HTR-8/SVneo (cell line): ENCODE measurements around the gene PGGHG.
"Not testable (repeated sequence)": the region's sequence is repeated elsewhere in the genome, so short reads cannot be mapped to it uniquely, and the experiment has no call there.

ENCODE experiments used
- DNase-seq: peaks from one replicate; pipeline ENCODE4 v3.0.0; 2011; ENCODE audit warnings: low spot score, mixed read lengths; ENCODE audit not compliant: insufficient read length
- FAIRE-seq: peaks from 2 replicates; lab custom pipeline; 2011; peaks lifted over from hg19 to GRCh38; lab: Jason Lieb, UNC

Gene PGGHG

DNA sequence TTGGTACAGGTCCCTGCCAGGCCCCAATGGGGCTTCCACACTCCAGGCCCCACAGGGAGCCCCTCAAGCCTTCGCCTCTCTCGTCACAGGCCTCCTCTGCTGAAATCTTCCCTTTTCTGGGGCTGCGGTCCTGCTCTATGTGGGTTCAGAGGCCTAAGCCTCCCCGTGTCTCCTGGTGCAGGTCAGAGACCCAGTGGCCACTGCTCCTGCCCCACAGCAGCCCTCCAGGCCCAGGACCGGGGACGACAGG, 37.6 kb downstream of the PGGHG start:
- DNase-seq (no peak), FAIRE-seq (no peak)

- DNase-seq, result no peak
- FAIRE-seq, result no peak
Observed at GRCh38 chr11:326842-327580, 38.1 kb downstream of the PGGHG start.

- DNase-seq (no peak), FAIRE-seq (no peak)
Observed at GRCh38 chr11:327581-327923, 38.6 kb downstream of the PGGHG start.

GRCh38 chr11:328012-328411, 39.1 kb downstream of the PGGHG start:
- FAIRE-seq, result no peak

DNA sequence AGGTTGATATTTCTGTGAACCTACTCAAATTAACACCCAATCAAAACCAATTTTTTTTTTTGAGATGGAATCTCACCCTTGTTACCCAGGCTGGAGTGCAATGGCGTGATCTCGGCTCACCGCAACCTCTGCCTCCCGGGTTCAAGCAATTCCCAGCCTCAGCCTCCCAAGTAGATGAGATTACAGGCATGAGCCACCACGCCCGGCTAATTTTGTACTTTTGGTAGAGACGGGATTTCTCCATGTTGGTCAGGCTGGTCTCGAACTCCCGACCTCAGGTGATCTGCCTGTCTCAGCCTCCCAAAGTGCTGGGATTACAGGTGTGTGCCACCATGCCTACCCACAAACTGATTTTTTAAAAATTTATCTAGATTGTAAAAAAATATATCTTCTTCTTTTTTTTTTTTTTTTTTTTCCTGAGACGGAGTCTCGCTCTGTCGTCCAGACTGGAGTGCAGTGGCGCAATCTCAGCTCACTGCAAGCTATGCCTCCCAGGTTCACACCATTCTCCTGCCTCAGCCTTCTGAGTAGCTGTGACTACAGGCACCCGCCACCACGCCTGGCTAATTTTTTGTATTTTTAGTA, 39.7 kb downstream of the PGGHG start:
- not testable (repeated sequence) for FAIRE-seq

More at GRCh38 chr11:328012-328411, 39.1 kb downstream of the PGGHG start:
- DNase-seq, result no peak

GRCh38 chr11:329886-330253, 40.9 kb downstream of the PGGHG start:
- no peak for DNase-seq
- FAIRE-seq, result no peak

More for the DNA sequence above, 39.7 kb downstream of the PGGHG start:
- DNase-seq, result not testable (repeated sequence)

DNA sequence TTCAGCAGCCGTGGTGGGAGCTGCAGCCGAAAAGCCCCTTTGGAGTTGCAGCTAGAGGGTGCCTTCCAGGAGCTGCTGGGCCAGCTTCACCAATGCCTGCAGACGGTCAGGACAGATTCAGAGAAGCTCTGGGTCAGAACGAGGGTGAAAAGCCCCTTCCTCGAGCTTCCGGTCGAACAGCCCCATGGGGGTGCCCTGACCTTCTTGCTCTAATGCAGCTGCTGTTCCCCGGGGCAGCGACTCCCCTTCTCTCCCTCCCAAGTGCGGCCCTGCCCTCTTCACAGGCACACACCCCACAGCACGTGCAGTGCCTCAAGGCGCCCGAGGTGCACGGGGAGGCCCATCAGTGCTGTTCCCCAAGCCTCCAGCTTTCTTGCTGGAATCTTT, 41.4 kb downstream of the PGGHG start:
- no peak for DNase-seq
- no peak for FAIRE-seq

GRCh38 chr11:330694-331357, 41.9 kb downstream of the PGGHG start:
- no peak for FAIRE-seq
- DNase-seq, result no peak

GRCh38 chr11:331358-332060, 42.6 kb downstream of the PGGHG start:
- no peak for FAIRE-seq
- DNase-seq, result no peak

DNA sequence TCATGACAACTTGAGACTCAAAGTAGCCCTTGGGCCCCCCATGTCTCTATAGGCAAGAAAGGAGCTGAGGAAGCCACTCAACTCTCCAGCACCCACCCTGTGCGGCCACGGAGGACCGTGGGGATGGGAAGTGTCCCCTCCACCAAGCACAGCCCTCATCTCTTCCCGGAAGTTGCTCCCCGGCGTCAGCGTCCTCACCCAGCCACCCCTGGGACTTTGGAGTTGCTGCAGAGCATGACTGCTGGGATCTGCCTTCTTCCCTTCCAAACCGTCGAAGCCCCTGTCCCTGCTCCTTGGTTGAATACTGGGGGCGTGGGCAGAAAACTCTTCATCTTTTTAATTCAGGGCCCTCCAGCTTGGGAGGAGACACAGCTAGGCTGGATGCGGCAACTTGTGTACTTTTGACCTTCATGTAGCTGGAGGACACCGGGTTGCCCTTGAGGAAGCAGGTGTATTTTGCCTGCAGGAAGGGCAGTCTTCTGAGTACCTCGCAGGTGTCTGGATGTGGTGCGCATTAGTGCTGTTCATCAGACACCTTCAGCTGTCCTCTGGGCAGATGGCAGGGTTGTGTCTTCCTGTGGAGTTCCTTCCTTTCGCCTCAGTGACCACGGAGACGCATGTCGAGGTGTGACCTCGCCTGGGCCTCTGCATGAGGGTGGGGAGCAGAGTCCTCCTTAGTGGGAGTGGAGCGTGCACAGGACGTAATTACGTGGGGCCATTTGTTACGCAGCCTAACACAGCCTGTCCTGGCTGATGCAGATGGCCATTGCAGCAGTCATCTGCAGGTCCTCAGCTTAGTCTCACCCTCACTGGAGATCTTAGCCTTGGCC, 43.9 kb downstream of the PGGHG start:
- DNase-seq (no peak), FAIRE-seq (no peak)

DNA sequence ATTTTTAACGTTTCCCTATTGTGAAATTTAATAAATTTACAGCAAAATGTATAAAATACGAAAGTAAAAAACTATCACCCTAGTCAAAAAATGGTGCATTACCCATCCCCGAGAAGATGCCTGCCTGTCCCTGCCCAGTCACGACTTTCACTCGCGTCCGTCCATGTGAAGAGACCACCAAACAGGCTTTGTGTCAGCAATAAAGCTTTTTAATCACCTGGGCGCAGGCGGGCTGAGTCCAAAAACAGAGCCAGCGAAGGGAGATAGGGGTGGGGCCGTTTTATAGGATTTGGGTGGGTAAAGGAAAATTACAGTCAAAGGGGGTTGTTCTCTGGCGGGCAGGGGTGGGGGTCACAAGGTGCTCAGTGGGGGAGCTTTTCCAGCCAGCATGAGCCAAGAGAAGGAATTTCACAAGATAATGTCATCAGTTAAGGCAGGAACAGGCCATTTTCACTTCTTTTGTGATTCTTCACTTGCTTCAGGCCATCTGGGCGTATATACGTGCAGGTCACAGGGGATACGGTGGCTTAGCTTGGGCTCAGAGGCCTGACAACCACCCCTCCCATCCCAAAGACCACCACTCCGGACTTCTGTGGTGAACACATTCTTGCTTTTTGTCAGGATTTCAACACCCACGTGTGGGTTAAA, 44.8 kb downstream of the PGGHG start:
- FAIRE-seq, result peak; percentile 9
- DNase-seq, result not testable (repeated sequence)

GRCh38 chr11:334264-334994, 45.5 kb downstream of the PGGHG start:
- no peak for FAIRE-seq
- no peak for DNase-seq

DNA sequence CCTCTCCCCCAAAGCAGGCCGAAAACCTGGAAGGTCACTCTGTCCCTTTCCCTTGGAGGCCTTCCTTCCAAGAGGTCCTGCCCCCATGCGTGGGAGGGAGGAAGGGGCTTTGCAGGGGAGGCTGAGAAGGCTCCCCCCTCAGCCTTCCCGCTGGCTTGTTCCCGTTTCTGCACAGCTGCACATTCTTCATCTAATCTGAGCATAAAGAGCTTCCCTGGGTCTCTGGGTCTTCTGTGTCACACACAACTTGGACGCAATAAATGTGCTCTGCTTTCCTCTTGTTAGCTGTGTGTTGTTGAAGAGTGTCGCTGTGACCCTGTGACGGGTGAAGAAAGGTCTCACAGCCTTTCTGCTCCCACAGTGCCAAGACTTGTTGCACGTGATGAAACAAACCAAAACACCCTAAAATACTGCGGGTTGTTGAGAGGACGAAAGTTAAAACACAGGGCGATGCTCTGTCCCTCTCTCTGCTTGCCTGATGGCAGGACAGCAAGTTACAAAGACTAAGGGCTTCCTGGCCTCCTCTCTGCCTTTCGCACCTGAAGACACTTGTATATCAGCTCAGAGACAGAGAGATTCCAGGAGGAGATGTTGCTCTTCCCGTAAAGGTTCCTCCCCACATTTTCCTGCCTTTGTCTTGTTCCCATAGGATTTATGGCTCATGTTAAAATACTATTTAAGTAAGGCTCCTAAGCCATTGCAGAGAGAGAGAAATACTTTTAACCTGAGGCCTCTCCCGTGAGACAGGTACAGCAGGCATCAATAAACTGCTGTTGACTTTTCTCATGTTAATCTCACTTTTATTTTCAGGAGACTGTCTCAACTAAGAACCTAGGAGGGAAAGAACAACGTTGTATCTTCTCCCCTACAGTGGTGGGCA, 47.1 kb downstream of the PGGHG start:
- DNase-seq (no peak), FAIRE-seq (peak; percentile 55)

- DNase-seq (no peak), FAIRE-seq (no peak)
Observed at GRCh38 chr11:336659-337198, 47.8 kb downstream of the PGGHG start.

DNA sequence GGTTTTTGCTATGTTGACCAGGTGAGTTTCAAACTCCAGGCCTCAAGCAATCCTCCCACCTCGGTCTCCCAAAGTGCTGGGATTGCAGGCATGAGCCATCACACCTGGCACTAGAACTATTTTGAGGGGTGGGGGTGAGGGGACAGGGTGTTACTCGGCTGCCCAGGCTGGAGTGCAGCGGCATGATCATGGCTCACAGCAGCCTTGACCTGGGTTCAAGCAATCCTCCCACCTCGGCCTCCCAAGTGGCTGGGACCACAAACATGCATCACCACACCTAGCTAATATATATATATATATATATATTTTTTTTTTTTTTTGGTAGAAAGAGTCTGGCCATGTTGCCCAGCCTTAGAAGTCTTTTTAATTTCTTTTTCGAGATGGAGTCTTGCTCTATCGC, 48.8 kb downstream of the PGGHG start:
- FAIRE-seq, result no peak
- no peak for DNase-seq

GRCh38 chr11:339963-340362, 51.0 kb downstream of the PGGHG start:
- DNase-seq, result no peak
- no peak for FAIRE-seq

GRCh38 chr11:340539-341512, 51.9 kb downstream of the PGGHG start:
- DNase-seq, result no peak
- no peak for FAIRE-seq
